Measurements from ENCODE around the gene HRH4.

GRCh38 chr18:24465486-24465885 lies 5.0 kb downstream of the HRH4 start:
- TF ChIP-seq CTCF (IDR thresholded peaks at IDR 0.05; ENCODE audit: low read length) (no peak), EZH2 (optimal IDR thresholded peaks at IDR 0.05; ENCODE audit: low read depth, low read length) (no peak), EZH2phosphoT487 (IDR thresholded peaks at IDR 0.05; ENCODE audit: low read length) (no peak)

Data from MM.1S (cell line).